NT2/D1 (cell line): ENCODE data around the gene SNRNP200.
"Not testable (repeated sequence)": the region's sequence is repeated elsewhere in the genome, so short reads cannot be mapped to it uniquely, and the experiment has no call there.

Source experiments
- DNase-seq: peaks from one replicate; pipeline ENCODE4 v3.0.0-alpha.2; 2011; ENCODE audit warnings: low read depth, low spot score
- H3K27me3 ChIP-seq: 2 replicates; pipeline ENCODE4 v1.6.0; 2011; ENCODE audit warnings: mild to moderate bottlenecking; ENCODE audit not compliant: insufficient read length, insufficient read depth
- H3K36me3 ChIP-seq: 2 replicates; pipeline ENCODE4 v1.6.1; 2011; ENCODE audit warnings: mild to moderate bottlenecking, low read length, mixed read lengths; ENCODE audit not compliant: insufficient read depth, insufficient read length
- H3K4me1 ChIP-seq: 2 replicates; pipeline ENCODE4 v1.5.1; 2011; ENCODE audit not compliant: insufficient read depth, insufficient read length
- H3K4me3 ChIP-seq: 2 replicates; pipeline ENCODE4 v1.5.1; 2011; ENCODE audit warnings: low read depth; ENCODE audit not compliant: insufficient read length
- H3K9ac ChIP-seq: 2 replicates; pipeline ENCODE4 v1.6.0; 2011; ENCODE audit warnings: low read depth; ENCODE audit not compliant: insufficient read length
- H3K9me3 ChIP-seq: 2 replicates; pipeline ENCODE4 v1.5.1; 2011; ENCODE audit warnings: mild to moderate bottlenecking, low read length; ENCODE audit not compliant: insufficient read depth
- SUZ12 ChIP-seq: IDR thresholded peaks from 2 replicates; pipeline ENCODE4 v1.6.1; 2011; ENCODE audit not compliant: insufficient read length, insufficient read depth; ENCODE audit errors: extremely low read depth
- YY1 ChIP-seq: IDR thresholded peaks from 2 replicates; pipeline ENCODE4 v1.6.1; 2011; ENCODE audit not compliant: insufficient read length, insufficient read depth
- ZNF274 ChIP-seq: IDR thresholded peaks from 2 replicates; pipeline ENCODE4 v1.6.1; 2011; ENCODE audit warnings: mild to moderate bottlenecking, low read depth, low read length

SNRNP200 gene

DNA sequence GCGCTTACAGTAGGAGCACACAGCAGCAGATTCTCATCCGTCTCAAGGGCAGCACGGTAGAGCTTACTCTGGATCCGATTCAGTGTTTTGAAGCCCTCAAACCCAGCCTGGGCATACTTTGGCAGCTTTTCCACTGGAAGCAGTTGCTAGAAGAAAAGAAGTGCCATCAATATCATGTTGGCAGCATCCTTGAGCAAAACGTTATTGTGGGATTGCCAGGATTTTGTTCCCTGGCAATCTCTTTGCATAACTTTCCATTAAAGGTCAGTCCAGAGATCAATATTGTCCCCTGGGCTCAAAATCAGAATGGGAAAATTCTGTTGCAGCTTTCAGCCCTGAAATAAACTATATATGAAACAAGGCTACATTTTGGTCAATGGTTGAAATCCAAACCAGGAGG lies 8.4 kb downstream of the SNRNP200 start:
- H3K36me3 ChIP-seq, result peaks cover 98% of the 10 kb centered on the region
- no peak for DNase-seq
- H3K9ac ChIP-seq, result no peak overlapping the region
- no peaks in the 10 kb centered on the region for H3K9me3 ChIP-seq
- no peak overlapping the region for H3K4me3 ChIP-seq
- TF ChIP-seq SUZ12, result no peak
- no peaks in the 10 kb centered on the region for H3K4me1 ChIP-seq
- H3K27me3 ChIP-seq, result no peaks in the 10 kb centered on the region

DNA sequence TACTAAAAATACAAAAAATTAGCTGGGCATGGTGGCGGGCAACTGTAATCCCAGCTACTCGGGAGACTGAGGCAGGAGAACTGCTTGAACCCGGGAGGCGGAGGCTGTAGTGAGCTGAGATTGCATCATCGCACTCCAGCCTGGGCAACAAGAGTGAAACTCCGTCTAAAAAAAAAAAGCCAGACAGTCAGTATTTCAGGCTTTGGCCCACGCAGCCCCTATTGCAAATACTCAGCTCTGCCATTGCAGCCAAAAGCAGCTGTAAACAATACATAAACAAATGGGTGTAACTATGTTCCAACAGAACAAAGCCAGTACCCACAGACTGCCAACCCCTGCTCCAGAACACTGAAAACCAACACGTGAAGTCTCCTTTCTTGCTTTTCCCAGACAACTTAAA lies 11.1 kb downstream of the SNRNP200 start:
- not testable (repeated sequence) for H3K27me3 ChIP-seq, H3K9ac ChIP-seq, H3K9me3 ChIP-seq, H3K4me3 ChIP-seq, DNase-seq, H3K4me1 ChIP-seq
- peaks cover 99% of the 10 kb centered on the region for H3K36me3 ChIP-seq

DNA sequence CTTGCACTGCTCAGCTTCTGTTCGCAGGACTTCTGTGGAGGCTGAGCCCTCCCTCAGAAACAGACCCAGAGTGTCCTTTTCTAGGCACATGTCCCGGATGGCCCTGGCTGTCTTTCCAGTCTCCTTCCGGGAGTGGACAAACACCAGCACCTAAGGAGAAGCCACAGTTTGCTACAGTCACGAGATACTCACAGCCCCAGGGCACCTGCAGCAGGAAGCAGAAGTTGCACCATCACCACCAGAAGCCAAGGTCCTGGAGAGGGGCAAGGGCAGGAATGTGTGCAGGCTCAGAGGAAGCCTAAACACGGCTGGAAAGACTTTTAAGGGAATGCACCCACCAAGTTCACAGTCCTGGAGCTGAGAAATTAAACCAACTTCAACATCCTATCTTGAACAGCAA lies 13.6 kb downstream of the SNRNP200 start:
- Histone ChIP-seq H3K4me1 (no peaks in the 10 kb centered on the region), H3K9me3 (no peaks in the 10 kb centered on the region), H3K4me3 (no peak overlapping the region), H3K36me3 (peaks cover 99% of the 10 kb centered on the region), H3K9ac (no peak overlapping the region), H3K27me3 (no peaks in the 10 kb centered on the region)
- no peak for DNase-seq
- TF ChIP-seq SUZ12 (no peak), ZNF274 (no peak), YY1 (no peak)

DNA sequence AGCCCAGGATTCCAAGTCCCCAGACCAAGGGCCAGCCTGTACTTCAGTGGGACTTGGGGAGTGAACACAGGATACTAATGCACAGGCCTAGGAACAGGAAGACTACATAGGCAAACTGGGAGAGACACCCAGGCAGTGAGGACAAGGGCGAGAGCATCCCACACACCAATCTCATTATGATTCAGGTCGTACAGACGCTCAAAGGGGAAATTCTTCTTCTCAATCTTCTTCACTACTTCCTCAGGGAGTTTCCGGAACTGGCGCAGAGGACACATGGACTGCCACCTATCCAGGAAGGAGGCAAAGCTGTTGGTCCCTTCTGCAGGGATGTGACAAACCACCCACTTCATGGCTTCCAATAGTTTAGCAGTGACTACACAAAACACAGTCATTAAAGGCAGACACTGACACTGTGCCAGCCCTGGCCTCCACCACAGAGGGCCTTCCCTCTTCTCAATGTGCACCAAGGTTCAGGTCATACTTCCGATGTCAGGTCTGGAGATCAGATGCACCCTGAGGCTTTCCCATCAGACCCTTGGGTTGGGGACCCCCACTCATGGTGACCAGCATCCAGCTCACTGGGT lies 18.0 kb downstream of the SNRNP200 start:
- TF ChIP-seq YY1 (no peak), SUZ12 (no peak), ZNF274 (no peak)
- DNase-seq, result no peak
- H3K4me1 ChIP-seq, result no peaks in the 10 kb centered on the region
- H3K9ac ChIP-seq, result no peak overlapping the region
- no peaks in the 10 kb centered on the region for H3K27me3 ChIP-seq
- peaks cover 99% of the 10 kb centered on the region for H3K36me3 ChIP-seq
- H3K9me3 ChIP-seq, result no peaks in the 10 kb centered on the region
- no peak overlapping the region for H3K4me3 ChIP-seq

DNA sequence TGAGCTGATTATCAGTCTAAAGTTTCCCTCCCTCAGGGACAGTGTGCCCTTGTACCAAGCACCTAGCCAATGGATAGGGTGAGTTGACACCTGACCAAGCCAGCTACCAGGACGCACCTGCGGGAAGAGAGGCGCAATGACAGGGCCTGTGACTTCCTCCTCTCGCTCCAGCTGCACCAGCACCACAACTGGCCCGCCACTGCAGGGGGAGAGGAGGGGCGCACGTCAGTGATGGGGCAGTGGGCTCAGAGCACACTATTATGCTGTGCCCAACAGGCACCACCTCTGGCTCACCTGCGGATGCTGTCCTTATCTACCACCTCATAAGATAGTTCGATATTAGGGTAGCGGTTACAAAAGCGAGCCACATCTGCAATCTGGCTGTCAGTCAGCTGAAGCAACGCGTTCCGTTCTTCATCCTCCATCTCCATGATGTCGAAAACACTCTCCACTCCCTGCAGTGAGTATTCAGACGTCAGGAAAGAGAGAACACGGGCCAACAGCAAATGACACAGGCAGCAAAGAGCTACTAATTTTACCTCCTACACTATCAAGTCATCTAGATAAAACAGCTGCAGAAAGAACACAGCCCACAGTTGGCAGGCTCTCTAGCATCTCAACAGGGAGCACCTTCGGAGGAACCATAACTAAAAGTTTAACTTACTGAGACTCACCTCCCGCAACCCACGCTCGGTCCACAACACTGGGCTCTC lies 28.4 kb downstream of the SNRNP200 start:
- Histone ChIP-seq H3K9me3 (no peaks in the 10 kb centered on the region), H3K36me3 (peaks cover 89% of the 10 kb centered on the region), H3K27me3 (no peaks in the 10 kb centered on the region), H3K4me3 (no peak overlapping the region), H3K4me1 (no peaks in the 10 kb centered on the region), H3K9ac (no peak overlapping the region)
- TF ChIP-seq YY1 (no peak), ZNF274 (no peak), SUZ12 (no peak)
- no peak for DNase-seq

DNA sequence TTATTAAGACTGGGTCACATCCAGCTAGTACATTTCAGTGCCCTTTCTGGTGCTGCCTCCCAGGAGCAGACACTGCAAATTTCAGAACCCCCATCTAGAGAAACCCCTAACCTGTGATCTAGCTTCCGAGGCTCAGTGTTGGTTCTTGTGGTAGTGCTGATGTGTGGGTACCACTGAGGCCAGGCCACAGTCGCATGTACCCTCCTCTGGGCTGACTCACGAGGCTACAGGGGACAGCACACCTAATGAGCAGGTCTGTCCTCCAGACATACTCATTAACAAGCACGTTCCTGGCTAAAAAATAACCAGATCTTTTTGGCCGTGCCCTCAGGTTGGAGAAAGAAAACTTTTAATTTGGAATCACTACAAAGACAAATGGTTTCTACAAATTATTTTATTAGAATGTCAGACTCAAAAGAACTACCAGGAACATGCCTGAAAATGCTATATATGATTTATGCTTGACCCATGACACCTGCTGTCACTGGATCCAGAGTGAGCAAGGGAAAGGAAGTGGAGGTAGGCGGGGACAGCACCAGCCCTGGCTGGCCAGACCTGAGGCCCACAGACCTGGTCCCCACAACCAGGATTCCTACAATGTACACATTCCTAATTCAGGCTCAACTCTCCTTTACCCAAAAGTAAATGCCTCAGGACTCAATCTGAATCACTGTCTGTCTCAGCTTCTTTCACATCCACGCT lies 30.8 kb downstream of the SNRNP200 start:
- Histone ChIP-seq H3K36me3 (peaks cover 90% of the 10 kb centered on the region), H3K27me3 (no peaks in the 10 kb centered on the region), H3K4me1 (no peaks in the 10 kb centered on the region), H3K4me3 (no peak overlapping the region), H3K9me3 (no peaks in the 10 kb centered on the region), H3K9ac (no peak overlapping the region)
- no peak for TF ChIP-seq SUZ12
- TF ChIP-seq YY1, result no peak
- TF ChIP-seq ZNF274, result no peak
- no peak for DNase-seq

DNA sequence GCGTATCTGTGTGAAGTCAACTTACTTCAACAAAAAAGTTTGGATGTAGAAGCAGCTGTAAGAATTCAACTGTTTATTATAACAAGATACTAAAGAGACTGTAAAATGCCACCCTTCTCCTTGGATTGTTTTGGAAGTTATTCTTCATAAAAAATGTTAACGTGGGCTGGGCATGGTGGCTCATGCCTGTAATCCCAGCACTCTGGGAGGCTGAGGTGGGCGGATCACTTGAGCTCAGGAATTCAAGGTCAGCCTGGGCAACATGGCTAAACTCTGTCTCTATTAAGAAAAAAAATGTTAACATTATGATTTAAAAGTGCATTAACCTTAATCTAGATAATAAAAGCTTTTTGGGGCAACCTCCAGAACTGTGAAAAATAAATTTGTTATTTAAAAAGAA lies 31.6 kb downstream of the SNRNP200 start:
- H3K36me3 ChIP-seq, result peaks cover 90% of the 10 kb centered on the region

DNA sequence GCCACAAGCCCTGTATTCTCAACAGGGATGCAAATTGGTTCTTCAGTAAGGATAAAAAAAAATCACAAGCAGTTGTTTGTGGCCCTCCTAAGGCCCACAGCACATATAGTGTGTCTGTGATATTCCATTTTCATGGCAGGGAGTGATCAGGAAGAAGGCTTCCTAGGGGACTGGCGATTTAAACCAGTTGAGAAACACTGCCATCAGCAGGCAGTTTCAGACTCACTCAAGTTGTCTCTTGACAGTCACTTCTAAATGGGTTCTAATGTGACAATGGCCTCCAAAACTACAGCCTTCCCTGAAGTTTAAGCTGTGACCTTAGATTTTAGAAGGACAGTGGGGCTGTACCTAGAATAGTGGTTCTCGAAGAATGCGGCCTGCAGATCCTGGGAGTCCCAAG lies 33.4 kb downstream of the SNRNP200 start:
- Histone ChIP-seq H3K9me3 (no peaks in the 10 kb centered on the region), H3K9ac (no peak overlapping the region), H3K36me3 (peaks cover 90% of the 10 kb centered on the region), H3K27me3 (no peaks in the 10 kb centered on the region), H3K4me3 (no peak overlapping the region), H3K4me1 (peaks cover 7% of the 10 kb centered on the region)
- DNase-seq, result no peak
- TF ChIP-seq SUZ12, result no peak
- no peak for TF ChIP-seq YY1
- no peak for TF ChIP-seq ZNF274

More for the DNA sequence above, 31.6 kb downstream of the SNRNP200 start:
- no peak overlapping the region for H3K9ac ChIP-seq
- H3K9me3 ChIP-seq, result no peaks in the 10 kb centered on the region
- H3K27me3 ChIP-seq, result no peaks in the 10 kb centered on the region
- no peak overlapping the region for H3K4me3 ChIP-seq
- no peaks in the 10 kb centered on the region for H3K4me1 ChIP-seq
- no peak for DNase-seq
- no peak for TF ChIP-seq SUZ12
- TF ChIP-seq ZNF274, result no peak
- no peak for TF ChIP-seq YY1
